Measurements from ENCODE around the gene KLK13. TPM values are rescaled to one million over a fixed set of nuclear protein-coding genes. Genes with fewer than 3 reads are reported as not detected.

KLK13 gene
- total RNA-seq, 1 donor from 2014 or later = not detected

DNA sequence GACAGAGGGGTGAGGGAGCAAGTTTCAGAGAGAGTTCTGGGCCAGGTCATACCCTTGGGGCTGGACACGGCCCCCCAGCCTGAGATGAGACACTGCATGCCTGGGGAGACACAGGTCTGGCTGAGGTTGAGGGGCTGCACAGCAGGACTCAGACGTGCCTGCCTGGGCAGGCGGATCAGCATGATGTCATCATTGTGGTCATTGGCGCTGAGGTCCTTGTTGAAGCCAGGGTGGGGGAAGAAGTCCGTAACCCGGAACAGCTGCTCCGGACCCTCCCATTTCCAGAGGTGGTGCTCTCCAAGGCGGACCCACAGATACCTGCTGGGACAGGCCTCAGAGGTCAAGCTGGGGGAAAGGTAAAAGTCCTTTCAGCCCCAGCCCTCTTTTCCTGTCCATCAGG, 58.5 kb downstream of the KLK13 start:
- H3K9me3 ChIP-seq (replicated peaks) = no peaks in the 10 kb centered on the region
- TF ChIP-seq, protein P1, sequence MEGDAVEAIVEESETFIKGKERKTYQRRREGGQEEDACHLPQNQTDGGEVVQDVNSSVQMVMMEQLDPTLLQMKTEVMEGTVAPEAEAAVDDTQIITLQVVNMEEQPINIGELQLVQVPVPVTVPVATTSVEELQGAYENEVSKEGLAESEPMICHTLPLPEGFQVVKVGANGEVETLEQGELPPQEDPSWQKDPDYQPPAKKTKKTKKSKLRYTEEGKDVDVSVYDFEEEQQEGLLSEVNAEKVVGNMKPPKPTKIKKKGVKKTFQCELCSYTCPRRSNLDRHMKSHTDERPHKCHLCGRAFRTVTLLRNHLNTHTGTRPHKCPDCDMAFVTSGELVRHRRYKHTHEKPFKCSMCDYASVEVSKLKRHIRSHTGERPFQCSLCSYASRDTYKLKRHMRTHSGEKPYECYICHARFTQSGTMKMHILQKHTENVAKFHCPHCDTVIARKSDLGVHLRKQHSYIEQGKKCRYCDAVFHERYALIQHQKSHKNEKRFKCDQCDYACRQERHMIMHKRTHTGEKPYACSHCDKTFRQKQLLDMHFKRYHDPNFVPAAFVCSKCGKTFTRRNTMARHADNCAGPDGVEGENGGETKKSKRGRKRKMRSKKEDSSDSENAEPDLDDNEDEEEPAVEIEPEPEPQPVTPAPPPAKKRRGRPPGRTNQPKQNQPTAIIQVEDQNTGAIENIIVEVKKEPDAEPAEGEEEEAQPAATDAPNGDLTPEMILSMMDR (IDR thresholded peaks at IDR 0.05; ENCODE audit: borderline replicate concordance) = no peak
- H3K4me3 ChIP-seq = no peak overlapping the region
- H3K4me1 ChIP-seq = no peaks in the 10 kb centered on the region
- no peaks in the 10 kb centered on the region for H3K36me3 ChIP-seq
- intact Hi-C loops (cut with micrococcal nuclease) = no loop called here
- H3K27me3 ChIP-seq (ENCODE audit: low read depth) = peaks cover 98% of the 10 kb centered on the region
- no peak for DNase-seq
- no peak overlapping the region for H3K27ac ChIP-seq (replicated peaks)

Other genes starting within 250 kb of the KLK13 start
- gene KLK1, start 241.3 kb downstream of the KLK13 start, total RNA-seq = 0.41 TPM
- gene KLK15, start 231.5 kb downstream of the KLK13 start, total RNA-seq = not detected
- not detected for gene KLK3, start 210.2 kb downstream of the KLK13 start, total RNA-seq
- not detected for gene KLK2, start 191.7 kb downstream of the KLK13 start, total RNA-seq
- gene KLK4, start 153.7 kb downstream of the KLK13 start, total RNA-seq = not detected
- gene KLK5, start 112.1 kb downstream of the KLK13 start, total RNA-seq = not detected
- gene KLK6, start 95.5 kb downstream of the KLK13 start, total RNA-seq = not detected
- not detected for gene KLK7, start 81.2 kb downstream of the KLK13 start, total RNA-seq
- gene KLK8, start 63.5 kb downstream of the KLK13 start, total RNA-seq = not detected
- gene KLK10, start 45.4 kb downstream of the KLK13 start, total RNA-seq = not detected
- not detected for gene KLK11, start 38.5 kb downstream of the KLK13 start, total RNA-seq
- gene KLK12, start 30.1 kb downstream of the KLK13 start, total RNA-seq = not detected
- gene KLK14, start 17.8 kb upstream of the KLK13 start, total RNA-seq = 1.6 TPM
- 4.4 TPM for gene CTU1, start 43.3 kb upstream of the KLK13 start, total RNA-seq
- 1.7 TPM for gene SIGLEC9, start 59.8 kb upstream of the KLK13 start, total RNA-seq
- 0.47 TPM for gene SIGLEC7, start 77.2 kb upstream of the KLK13 start, total RNA-seq
- gene CD33, start 160.0 kb upstream of the KLK13 start, total RNA-seq = 3.0 TPM
- gene SIGLECL1, start 186.0 kb upstream of the KLK13 start, total RNA-seq = not detected
- not detected for gene IGLON5, start 246.6 kb upstream of the KLK13 start, total RNA-seq